Measurements from ENCODE around the gene DPH5. TPM values are rescaled to one million over a fixed set of nuclear protein-coding genes. Genes with fewer than 3 reads are reported as not detected.
A peak's percentile ranks its signal among the peaks of the same experiment; 100 is the strongest.

The DPH5 gene
- total and polyA plus RNA-seq, 2 donors (not counting 1 experiment from before 2014, with no cell fraction given), result 33.0 to 42.5 TPM

- DNase-seq, result no peak
- Histone ChIP-seq H3K4me1 (ENCODE audit: control insufficient read depth in 2 of 2, insufficient read depth in 2 of 2, low read length in 2 of 2) (peaks cover 14% of the 10 kb centered on the region in 2 donors), H4K20me1 (ENCODE audit: control insufficient read depth, insufficient read depth, low read length, poor library complexity, severe bottlenecking) (no peaks in the 10 kb centered on the region), H3K9ac (ENCODE audit: low read length) (no peak overlapping the region), H3K4me2 (replicated peaks; ENCODE audit: low read depth, low read length, poor library complexity, severe bottlenecking) (no peak overlapping the region), H3K36me3 (replicated peaks in 1 of 2; ENCODE audit: control extremely low read depth in 1 of 2, control insufficient read depth in 1 of 2, extremely low read depth in 1 of 2, insufficient read depth in 2 of 2, low read length in 1 of 2) (peaks cover 2 to 14% of the 10 kb centered on the region in 2 experiments), H3K4me3 (ENCODE audit: control extremely low read depth in 1 of 5, extremely low read depth in 1 of 5, insufficient read depth in 1 of 5, low read depth in 2 of 5, low read length in 4 of 5) (no peak overlapping the region), H3K27me3 (replicated peaks in 1 of 4; ENCODE audit: control extremely low read depth in 1 of 4, control insufficient read depth in 3 of 4, insufficient read depth in 4 of 4, low read length in 3 of 4) (no peaks in the 10 kb centered on the region), H3K9me3 (ENCODE audit: control extremely low read depth in 1 of 3, control insufficient read depth in 2 of 3, insufficient read depth in 1 of 3, low read length in 2 of 3) (peaks cover 0 to 7% (median 4%) of the 10 kb centered on the region in 3 donors), H2AFZ (ENCODE audit: insufficient read depth, low read depth, low read length, poor library complexity, severe bottlenecking) (no peak overlapping the region), H3K79me2 (ENCODE audit: control insufficient read depth, insufficient read depth, low read length) (peaks cover 19% of the 10 kb centered on the region), H3K27ac (ENCODE audit: low read length in 2 of 2) (peak overlapping the region in 1 of 2 donors; percentile 59)
- no peaks in the 10 kb centered on the region for H3K27me3 Mint-ChIP-seq
- POLR2A ChIA-PET, result no interaction called here
- CTCF ChIA-PET, result interaction anchor here (0.8 to 0.9 kb wide), 2 partner anchors 346 to 416 kb away, joined by 3 read pairs; no protein-coding TSS in a partner anchor
- peaks cover 35% of the 10 kb centered on the region for H3K4me1 Mint-ChIP-seq
- intact Hi-C loops (cut with micrococcal nuclease), result no loop called here
- H3K27ac Mint-ChIP-seq, result peak overlapping the region; percentile 4
- H3K9me3 Mint-ChIP-seq (ENCODE audit: insufficient read depth), result no peaks in the 10 kb centered on the region
- ATAC-seq (ENCODE audit: low read depth), result no peak
- 89% methylated on average over 3 of the region's 9 CpGs for WGBS (ENCODE audit: insufficient coverage)
- no peak for TF ChIP-seq EZH2 (IDR thresholded peaks at IDR 0.05; ENCODE audit: borderline replicate concordance, insufficient read depth, low read depth, low read length, poor library complexity, severe bottlenecking)
- TF ChIP-seq CTCF (IDR thresholded peaks at IDR 0.05), result no peak
- H3K4me3 Mint-ChIP-seq, result no peak overlapping the region
Observed at GRCh38 chr1:100941580-100942216, 83.9 kb downstream of the DPH5 start.

GRCh38 chr1:100941098-100941527 lies 84.5 kb downstream of the DPH5 start:
- H3K9me3 Mint-ChIP-seq (ENCODE audit: insufficient read depth), result no peaks in the 10 kb centered on the region
- ATAC-seq (ENCODE audit: low read depth), result no peak
- Histone ChIP-seq H2AFZ (ENCODE audit: insufficient read depth, low read depth, low read length, poor library complexity, severe bottlenecking) (no peak overlapping the region), H3K27me3 (replicated peaks in 1 of 4; ENCODE audit: control extremely low read depth in 1 of 4, control insufficient read depth in 3 of 4, insufficient read depth in 4 of 4, low read length in 3 of 4) (no peaks in the 10 kb centered on the region), H3K79me2 (ENCODE audit: control insufficient read depth, insufficient read depth, low read length) (peaks cover 19% of the 10 kb centered on the region), H3K4me3 (ENCODE audit: control extremely low read depth in 1 of 5, extremely low read depth in 1 of 5, insufficient read depth in 1 of 5, low read depth in 2 of 5, low read length in 4 of 5) (no peak overlapping the region), H3K4me2 (replicated peaks; ENCODE audit: low read depth, low read length, poor library complexity, severe bottlenecking) (no peak overlapping the region), H3K9ac (ENCODE audit: low read length) (no peak overlapping the region), H3K36me3 (replicated peaks in 1 of 2; ENCODE audit: control extremely low read depth in 1 of 2, control insufficient read depth in 1 of 2, extremely low read depth in 1 of 2, insufficient read depth in 2 of 2, low read length in 1 of 2) (peaks cover 2 to 14% of the 10 kb centered on the region in 2 experiments), H3K9me3 (ENCODE audit: control extremely low read depth in 1 of 3, control insufficient read depth in 2 of 3, insufficient read depth in 1 of 3, low read length in 2 of 3) (peaks cover 0 to 7% (median 4%) of the 10 kb centered on the region in 3 donors), H3K27ac (ENCODE audit: low read length in 2 of 2) (no peak overlapping the region), H4K20me1 (ENCODE audit: control insufficient read depth, insufficient read depth, low read length, poor library complexity, severe bottlenecking) (no peaks in the 10 kb centered on the region), H3K4me1 (ENCODE audit: control insufficient read depth in 2 of 2, insufficient read depth in 2 of 2, low read length in 2 of 2) (peaks cover 14% of the 10 kb centered on the region in 2 donors)
- no peaks in the 10 kb centered on the region for H3K27me3 Mint-ChIP-seq
- peak overlapping the region; percentile 1 for H3K27ac Mint-ChIP-seq
- ChIA-PET CTCF (interaction anchor here (0.9 to 1.2 kb wide), 2 partner anchors 347 to 416 kb away, joined by 3 to 4 read pairs; no protein-coding TSS in a partner anchor), POLR2A (no interaction called here)
- no peak overlapping the region for H3K4me3 Mint-ChIP-seq
- intact Hi-C loops (cut with micrococcal nuclease), result no loop called here
- DNase-seq, result no peak
- H3K4me1 Mint-ChIP-seq, result peaks cover 32% of the 10 kb centered on the region
- WGBS (ENCODE audit: insufficient coverage), result 71% methylated on average over 1 of the region's 1 CpG
- TF ChIP-seq CTCF (IDR thresholded peaks at IDR 0.05) (no peak), EZH2 (IDR thresholded peaks at IDR 0.05; ENCODE audit: borderline replicate concordance, insufficient read depth, low read depth, low read length, poor library complexity, severe bottlenecking) (no peak)
